Endothelial cell of umbilical vein (primary cell): ENCODE measurements around the gene PTPN22. TPM values are rescaled to one million over a fixed set of nuclear protein-coding genes. Genes with fewer than 3 reads are reported as not detected.

Source experiments
- BruUV-seq: library from RNA; stranded (reverse); fragments of 400-500 nt; replicated peaks from 2 replicates; lab custom pipeline; 2021; lab: Mats Ljungman, UMichigan
- CTCF ChIA-PET: fragments of 300-600, 350-600 bp; sonication (Branson Sonifier 250); formaldehyde crosslinking; loops from one replicate; lab custom pipeline; 2021; ENCODE audit warnings: antibody characterized with exemption, inconsistent platforms; lab: Charles Lee
- POLR2A ChIA-PET: fragments of 300-600, 350-600 bp; sonication (Branson Sonifier 250); formaldehyde crosslinking; loops from one replicate; lab custom pipeline; 2021; ENCODE audit warnings: antibody characterized with exemption, inconsistent platforms; lab: Charles Lee
- DNase-seq: peaks from one replicate; pipeline ENCODE4 v3.0.0-alpha.2; 2011; ENCODE audit warnings: low read depth, low spot score
- FAIRE-seq: peaks from 2 replicates; lab custom pipeline; 2011; peaks lifted over from hg19 to GRCh38; lab: Jason Lieb, UNC
- H2AFZ ChIP-seq: 2 replicates; pipeline ENCODE4 v1.6.0; 2012; ENCODE audit warnings: low read depth, low read length, control low read depth, inconsistent platforms
- H3K27ac ChIP-seq: 2 replicates; pipeline ENCODE4 v1.5.1; 2011; ENCODE audit warnings: low read depth, mild to moderate bottlenecking, control low read depth, low read length, moderate library complexity; ENCODE audit not compliant: insufficient read depth
- H3K27me3 ChIP-seq, 2 experiments: 2 replicates each; pipeline versions ENCODE4 v1.6.0 to v1.6.1; 2011; ENCODE audit warnings: low read length in 2 of 2, mixed read lengths in 1 of 2; ENCODE audit not compliant: control insufficient read depth in 2 of 2, insufficient read depth in 2 of 2
- H3K36me3 ChIP-seq, 2 experiments: 2 replicates in 1 of 2; 3 replicates in 1 of 2; pipeline ENCODE4 v1.5.1; 2011; ENCODE audit warnings: low read length in 2 of 2, mild to moderate bottlenecking in 1 of 2, moderate library complexity in 1 of 2; ENCODE audit not compliant: control insufficient read depth in 2 of 2, insufficient read depth in 2 of 2; ENCODE audit errors: extremely low read depth in 1 of 2
- H3K4me1 ChIP-seq: 3 replicates; pipeline ENCODE4 v1.5.1; 2011; ENCODE audit warnings: mild to moderate bottlenecking, low read length; ENCODE audit not compliant: control insufficient read depth, insufficient read depth; ENCODE audit errors: extremely low read depth
- H3K4me2 ChIP-seq: 2 replicates; pipeline ENCODE4 v1.6.1; 2011; ENCODE audit warnings: low read length, control low read depth, mixed read lengths; ENCODE audit not compliant: insufficient read depth
- H3K4me3 ChIP-seq, 3 experiments: fragments of 200-600 bp in 1 of 3; sonication (generic), shearing (Covaris generic) in 1 of 3; replicated peaks in 1 of 3; 2 replicates each; pipeline ENCODE4 v1.5.1; 2011 to 2016; ENCODE audit warnings: control low read depth in 3 of 3, low read length in 3 of 3, mild to moderate bottlenecking in 2 of 3, inconsistent platforms in 1 of 3, low read depth in 1 of 3, moderate library complexity in 1 of 3; ENCODE audit not compliant: insufficient read depth in 1 of 3
- H3K79me2 ChIP-seq: 2 replicates; pipeline ENCODE4 v1.6.0; 2012; ENCODE audit warnings: low read length, inconsistent platforms; ENCODE audit not compliant: control insufficient read depth, insufficient read depth
- H3K9ac ChIP-seq: replicated peaks from 2 replicates; pipeline ENCODE3; 2011; ENCODE audit warnings: low read length, control low read depth; ENCODE audit not compliant: insufficient read depth; ENCODE audit errors: extremely low read depth
- H3K9me1 ChIP-seq: replicated peaks from 3 replicates; pipeline ENCODE4 v1.6.0; 2011; ENCODE audit warnings: mild to moderate bottlenecking, low read length; ENCODE audit not compliant: control insufficient read depth, insufficient read depth; ENCODE audit errors: extremely low read depth
- H3K9me3 ChIP-seq: replicated peaks from 2 replicates; pipeline ENCODE4 v1.5.1; 2012; ENCODE audit warnings: low read length, inconsistent platforms; ENCODE audit not compliant: control insufficient read depth, insufficient read depth
- H4K20me1 ChIP-seq: replicated peaks from 2 replicates; pipeline ENCODE3; 2011; ENCODE audit warnings: mild to moderate bottlenecking, low read length; ENCODE audit not compliant: control insufficient read depth, insufficient read depth; ENCODE audit errors: extremely low read depth
- EZH2 ChIP-seq: IDR thresholded peaks from 2 replicates; pipeline ENCODE4 v1.6.1; 2012; ENCODE audit warnings: borderline replicate concordance, low read depth, mild to moderate bottlenecking, moderate library complexity, low read length, inconsistent platforms; ENCODE audit not compliant: severe bottlenecking
- FOS ChIP-seq: IDR thresholded peaks from 2 replicates; pipeline ENCODE4 v1.6.1; 2011; ENCODE audit warnings: mild to moderate bottlenecking, low read length, moderate library complexity, borderline replicate concordance; ENCODE audit not compliant: insufficient read depth
- GATA2 ChIP-seq: IDR thresholded peaks from 2 replicates; pipeline ENCODE4 v1.7.0; 2011; ENCODE audit warnings: low read depth, mild to moderate bottlenecking, moderate library complexity, mixed read lengths, low read length; ENCODE audit not compliant: insufficient read length, insufficient read depth
- POLR2A ChIP-seq: IDR thresholded peaks from 2 replicates; pipeline ENCODE4 v1.6.1; 2012; ENCODE audit warnings: low read depth, mild to moderate bottlenecking, control low read depth, low read length
- POLR2AphosphoS5 ChIP-seq: IDR thresholded peaks from 2 replicates; pipeline ENCODE4 v1.6.1; 2012; ENCODE audit warnings: low read depth, mild to moderate bottlenecking, control low read depth, low read length, moderate library complexity; ENCODE audit not compliant: insufficient read depth
- dilution Hi-C: fragments of 300-500 bp; cut with MboI; formaldehyde crosslinking; loops from one replicate; pipeline ENCODE4 v1.15.0; 2019; ENCODE audit warnings: low sequenced_read_pairs; ENCODE audit not compliant: extremely low pct_ligation_motif_present
- intact Hi-C: fragments of 100-400 bp; cut with micrococcal nuclease; formaldehyde crosslinking; loops from one replicate; pipeline ENCODE4 v1.10.0; 2022
- polyA plus RNA-seq, 4 experiments: library from polyadenylated mRNA; depleted of rRNA in 3 of 4; stranded (reverse) in 3 of 4; unstranded in 1 of 4; fragments of >200 nt; gene quantifications; 2 replicates each; pipeline versions ENCODE4 v1.2.1 to v1.2.3, GENCODE V29; 2011 to 2012; ENCODE audit warnings: missing spikeins in 1 of 4
- total RNA-seq: library from RNA; stranded (reverse); gene quantifications from 2 replicates; pipeline ENCODE4 v1.2.3, GENCODE V29; 2021
- TF ChIP-seq, protein P1 (sequence below): IDR thresholded peaks from 2 replicates; pipeline ENCODE4 v1.6.1; 2011; ENCODE audit not compliant: insufficient read depth, insufficient read length

Gene PTPN22
- total and polyA plus RNA-seq, 2 donors (not counting 3 experiments of a cell fraction or from before 2014, with no cell fraction given), result not detected

DNA sequence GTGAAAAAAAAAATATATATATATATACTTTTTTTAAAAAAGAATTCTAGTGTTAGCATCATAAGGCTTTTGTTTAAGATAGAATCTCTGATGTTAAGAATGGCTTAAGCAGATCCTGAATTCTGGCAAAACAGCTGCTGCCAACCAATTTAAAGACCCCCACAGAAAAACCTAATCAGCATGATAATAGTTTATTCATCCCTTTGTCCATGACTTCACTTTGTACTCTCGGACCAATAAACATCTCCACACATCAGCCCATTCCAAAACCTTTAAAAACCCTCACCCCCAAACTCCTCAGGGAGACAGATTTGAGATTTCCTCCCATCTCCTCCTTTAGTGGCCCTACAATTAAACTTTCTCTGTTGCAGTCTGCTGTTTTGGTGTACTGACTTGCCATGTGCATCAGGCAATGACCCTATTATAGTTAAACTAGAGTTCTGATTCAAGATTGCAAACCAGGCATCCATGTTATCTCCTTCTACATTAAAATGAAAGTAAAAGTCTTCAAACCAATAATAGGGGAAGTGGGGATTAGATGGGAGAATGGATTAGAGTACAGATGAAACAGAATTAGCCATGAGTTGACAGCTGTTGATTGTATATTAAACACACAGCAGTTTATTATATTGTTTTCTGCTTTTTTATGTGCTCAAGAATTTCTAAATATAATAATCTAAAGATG, 102.5 kb downstream of the PTPN22 start:
- no peak for TF ChIP-seq POLR2A
- TF ChIP-seq, protein P1, sequence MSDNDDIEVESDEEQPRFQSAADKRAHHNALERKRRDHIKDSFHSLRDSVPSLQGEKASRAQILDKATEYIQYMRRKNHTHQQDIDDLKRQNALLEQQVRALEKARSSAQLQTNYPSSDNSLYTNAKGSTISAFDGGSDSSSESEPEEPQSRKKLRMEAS, result no peak
- no peak for TF ChIP-seq GATA2
- no peak for TF ChIP-seq EZH2
- no peak for TF ChIP-seq FOS
- no peak for TF ChIP-seq POLR2AphosphoS5
- H3K9me1 ChIP-seq, result no peaks in the 10 kb centered on the region
- ChIA-PET CTCF (interaction anchor here (1.0 kb wide), 1 partner anchor 12 kb away, joined by 3 read pairs; no protein-coding TSS in a partner anchor), POLR2A (interaction anchor here (0.6 kb wide), 1 partner anchor 35 kb away, joined by 3 read pairs; no protein-coding TSS in a partner anchor)
- no peak overlapping the region for H2AFZ ChIP-seq
- intact Hi-C loops, result no loop called here
- no peak for FAIRE-seq
- no peak overlapping the region for H3K4me2 ChIP-seq
- H3K79me2 ChIP-seq, result peaks cover 1% of the 10 kb centered on the region
- no peak overlapping the region for H3K4me3 ChIP-seq
- no peaks in the 10 kb centered on the region for H3K9me3 ChIP-seq
- no peak overlapping the region for H3K27ac ChIP-seq
- no peaks in the 10 kb centered on the region for H3K4me1 ChIP-seq
- dilution Hi-C loops, result no loop called here
- BruUV-seq, result no TSS peak
- H4K20me1 ChIP-seq, result no peaks in the 10 kb centered on the region
- no peak overlapping the region for H3K9ac ChIP-seq
- no peak for DNase-seq
- H3K36me3 ChIP-seq, result peaks cover 3 to 13% of the 10 kb centered on the region in 2 experiments
- no peaks in the 10 kb centered on the region for H3K27me3 ChIP-seq
